H9 (cell line): ENCODE data around the gene RAP1GAP2. TPM values are rescaled to one million over a fixed set of nuclear protein-coding genes. Genes with fewer than 3 reads are reported as not detected.

ENCODE experiments used
- DNase-seq: peaks from one replicate; pipeline ENCODE4 v3.0.0-alpha.2; 2017
- H2AFZ ChIP-seq: one replicate; pipeline ENCODE4 v1.6.1; 2013; ENCODE audit warnings: mild to moderate bottlenecking, low read length, control low read depth, moderate library complexity
- H2AK5ac ChIP-seq: 2 replicates; pipeline ENCODE4 v1.6.1; 2013; ENCODE audit warnings: low read length, control low read depth, mixed read lengths; ENCODE audit not compliant: insufficient read length
- H2BK120ac ChIP-seq: one replicate; pipeline ENCODE4 v1.6.1; 2013; ENCODE audit warnings: low read depth, mild to moderate bottlenecking, low read length, control low read depth, inconsistent platforms; ENCODE audit not compliant: poor library complexity, severe bottlenecking
- H2BK12ac ChIP-seq: 2 replicates; pipeline ENCODE4 v1.6.1; 2013; ENCODE audit warnings: low read length, control low read depth, mixed read lengths, low read depth; ENCODE audit not compliant: insufficient read length
- H2BK15ac ChIP-seq: 2 replicates; pipeline ENCODE4 v1.6.1; 2013; ENCODE audit warnings: low read depth, low read length, control low read depth
- H2BK20ac ChIP-seq: one replicate; pipeline ENCODE4 v1.6.1; 2013; ENCODE audit warnings: low read depth, mild to moderate bottlenecking, low read length, control low read depth, inconsistent platforms; ENCODE audit not compliant: poor library complexity, severe bottlenecking
- H2BK5ac ChIP-seq: 2 replicates; pipeline ENCODE4 v1.6.1; 2013; ENCODE audit warnings: low read length, control low read depth, mixed read lengths; ENCODE audit not compliant: insufficient read length
- H3K14ac ChIP-seq: 2 replicates; pipeline ENCODE4 v1.6.1; 2013; ENCODE audit warnings: low read length, control low read depth; ENCODE audit not compliant: insufficient read depth
- H3K18ac ChIP-seq: 2 replicates; pipeline ENCODE4 v1.6.1; 2013; ENCODE audit warnings: low read depth, mild to moderate bottlenecking, mixed read lengths, low read length, control low read depth; ENCODE audit not compliant: insufficient read length
- H3K23ac ChIP-seq: 2 replicates; pipeline ENCODE4 v1.6.1; 2013; ENCODE audit warnings: low read length, control low read depth, mixed read lengths, low read depth; ENCODE audit not compliant: insufficient read length
- H3K23me2 ChIP-seq: 2 replicates; pipeline ENCODE4 v1.6.1; 2013; ENCODE audit warnings: low read depth, mild to moderate bottlenecking, mixed read lengths, low read length, control low read depth; ENCODE audit not compliant: insufficient read length, poor library complexity, severe bottlenecking
- H3K27ac ChIP-seq: 2 replicates; pipeline ENCODE4 v1.5.1; 2013; ENCODE audit warnings: low read length, control low read depth, mixed read lengths, low read depth; ENCODE audit not compliant: insufficient read length
- H3K27me3 ChIP-seq: 2 replicates; pipeline ENCODE4 v1.6.1; 2013; ENCODE audit warnings: low read length, control low read depth, inconsistent platforms; ENCODE audit not compliant: insufficient read depth
- H3K4ac ChIP-seq: 2 replicates; pipeline ENCODE4 v1.6.1; 2013; ENCODE audit warnings: low read depth, mild to moderate bottlenecking, control low read depth, inconsistent platforms, low read length, moderate library complexity
- H3K4me1 ChIP-seq: 2 replicates; pipeline ENCODE4 v1.6.1; 2013; ENCODE audit warnings: low read length, control low read depth, inconsistent platforms; ENCODE audit not compliant: insufficient read depth
- H3K4me2 ChIP-seq: 2 replicates; pipeline ENCODE4 v1.6.1; 2013; ENCODE audit warnings: low read length, control low read depth, mixed read lengths; ENCODE audit not compliant: insufficient read length, insufficient read depth
- H3K56ac ChIP-seq: 2 replicates; pipeline ENCODE4 v1.6.1; 2013; ENCODE audit warnings: low read depth, mild to moderate bottlenecking, mixed read lengths, low read length, control low read depth; ENCODE audit not compliant: insufficient read length
- H3K79me1 ChIP-seq: 2 replicates; pipeline ENCODE4 v1.6.1; 2013; ENCODE audit warnings: low read depth, mild to moderate bottlenecking, moderate library complexity, low read length, control low read depth, inconsistent platforms; ENCODE audit not compliant: insufficient read depth, poor library complexity, severe bottlenecking
- H3K79me2 ChIP-seq: 2 replicates; pipeline ENCODE4 v1.6.1; 2013; ENCODE audit warnings: low read length, control low read depth, inconsistent platforms; ENCODE audit not compliant: insufficient read depth
- H3K9ac ChIP-seq: 2 replicates; pipeline ENCODE4 v1.6.1; 2013; ENCODE audit warnings: low read length, control low read depth, mixed read lengths; ENCODE audit not compliant: insufficient read length; ENCODE audit errors: extremely low read depth
- H3K9me3 ChIP-seq: one replicate; pipeline ENCODE4 v1.6.1; 2013; ENCODE audit warnings: low read depth, low read length, inconsistent platforms; ENCODE audit not compliant: control insufficient read depth
- H3T11ph ChIP-seq: one replicate; pipeline ENCODE4 v1.6.1; 2013; ENCODE audit warnings: mild to moderate bottlenecking, low read length, control low read depth, inconsistent platforms
- H4K20me1 ChIP-seq: one replicate; pipeline ENCODE4 v1.6.1; 2013; ENCODE audit not compliant: control insufficient read depth, insufficient read length, insufficient read depth
- H4K5ac ChIP-seq: 2 replicates; pipeline ENCODE4 v1.6.1; 2013; ENCODE audit warnings: low read depth, mild to moderate bottlenecking, mixed read lengths, low read length, control low read depth; ENCODE audit not compliant: insufficient read length
- H4K8ac ChIP-seq: replicated peaks from 2 replicates; pipeline ENCODE4 v1.6.1; 2013; ENCODE audit warnings: low read length, control low read depth, mixed read lengths, low read depth; ENCODE audit not compliant: insufficient read length
- H4K91ac ChIP-seq: 2 replicates; pipeline ENCODE4 v1.6.1; 2013; ENCODE audit warnings: low read depth, mild to moderate bottlenecking, moderate library complexity, mixed read lengths, low read length, control low read depth; ENCODE audit not compliant: insufficient read length
- H3K27ac Mint-ChIP-seq, 3 experiments: 2 replicates in 2 of 3; 3 replicates in 1 of 3; pipeline ENCODE4 v1.8.0; 2020 to 2021; ENCODE audit warnings: mixed read lengths in 3 of 3, mild to moderate bottlenecking in 1 of 3, moderate library complexity in 1 of 3
- H3K27me3 Mint-ChIP-seq: 2 replicates; pipeline ENCODE4 v1.8.0; 2021; ENCODE audit warnings: low read depth, mild to moderate bottlenecking, moderate library complexity, mixed read lengths
- H3K36me3 Mint-ChIP-seq, 3 experiments: 2 replicates in 2 of 3; 3 replicates in 1 of 3; pipeline ENCODE4 v1.8.0; 2020 to 2021; ENCODE audit warnings: low read depth in 3 of 3, mixed read lengths in 3 of 3; ENCODE audit not compliant: insufficient read depth in 1 of 3
- H3K4me1 Mint-ChIP-seq, 2 experiments: 2 replicates each; pipeline ENCODE4 v1.8.0; 2020; ENCODE audit warnings: mixed read lengths in 2 of 2
- H3K4me3 Mint-ChIP-seq, 2 experiments: 2 replicates in 1 of 2; 3 replicates in 1 of 2; pipeline ENCODE4 v1.8.0; 2020 to 2021; ENCODE audit warnings: mild to moderate bottlenecking in 2 of 2, mixed read lengths in 2 of 2, moderate library complexity in 1 of 2
- H3K9me3 Mint-ChIP-seq, 2 experiments: 2 replicates in 1 of 2; 3 replicates in 1 of 2; pipeline ENCODE4 v1.8.0; 2020; ENCODE audit warnings: mild to moderate bottlenecking in 2 of 2, mixed read lengths in 2 of 2, moderate library complexity in 1 of 2
- WGBS: extraction: QIAGEN DNeasy Blood & Tissue Kit; methylation state at CpG from one replicate; pipeline ENCODE4 v1.1.7; 2013; ENCODE audit warnings: missing lambda C conversion rate, low lambda C conversion rate, mixed read lengths; ENCODE audit not compliant: insufficient read length; ENCODE audit errors: extremely low coverage; 5-methylcytosine and 5-hydroxymethylcytosine counted together
- total RNA-seq: library from RNA; stranded (reverse); gene quantifications from 2 replicates; pipeline ENCODE4 v1.2.1, GENCODE V29; 2021
- TF ChIP-seq, protein P1 (sequence below): fragments of 200-600 bp; sonication (generic); conservative IDR thresholded peaks from 3 replicates; pipeline ENCODE4 v1.8.0; 2021; ENCODE audit warnings: antibody characterized with exemption, mild to moderate bottlenecking

The RAP1GAP2 gene
- total RNA-seq, 1 experiment from 2014 or later: 33.8 TPM

- no peak for DNase-seq
- H3K27me3 Mint-ChIP-seq: no peaks in the 10 kb centered on the region; the same call in 1 of the 2 replicates
- Histone ChIP-seq H2BK5ac (no peak overlapping the region), H2AFZ (no peak overlapping the region), H3K79me2 (no peaks in the 10 kb centered on the region), H2BK20ac (no peak overlapping the region), H3K79me1 (no peaks in the 10 kb centered on the region), H4K5ac (no peak overlapping the region), H2BK15ac (no peak overlapping the region), H2BK120ac (no peak overlapping the region), H3K4ac (no peak overlapping the region), H4K20me1 (no peaks in the 10 kb centered on the region), H3K23ac (no peak overlapping the region), H2BK12ac (no peak overlapping the region), H3K4me2 (no peak overlapping the region), H3K27ac (no peak overlapping the region), H3K56ac (no peak overlapping the region), H3K4me1 (no peaks in the 10 kb centered on the region), H3K18ac (no peak overlapping the region), H4K91ac (no peak overlapping the region), H4K8ac (no peak overlapping the region), H3K27me3 (no peaks in the 10 kb centered on the region), H3K14ac (no peak overlapping the region), H3K23me2 (no peaks in the 10 kb centered on the region), H3T11ph (no peak overlapping the region), H3K9me3 (no peaks in the 10 kb centered on the region), H3K9ac (no peak overlapping the region), H2AK5ac (no peak overlapping the region)
- no peaks in the 10 kb centered on the region for H3K4me1 Mint-ChIP-seq
- WGBS: no CpG with 5 or more reads among the region's 3 CpGs
- H3K9me3 Mint-ChIP-seq: no peaks in the 10 kb centered on the region
- peaks cover 3 to 53% (median 28%) of the 10 kb centered on the region in 3 experiments; a peak in 5 of 7 replicates for H3K36me3 Mint-ChIP-seq
- no peak overlapping the region for H3K27ac Mint-ChIP-seq
- TF ChIP-seq, protein P1, sequence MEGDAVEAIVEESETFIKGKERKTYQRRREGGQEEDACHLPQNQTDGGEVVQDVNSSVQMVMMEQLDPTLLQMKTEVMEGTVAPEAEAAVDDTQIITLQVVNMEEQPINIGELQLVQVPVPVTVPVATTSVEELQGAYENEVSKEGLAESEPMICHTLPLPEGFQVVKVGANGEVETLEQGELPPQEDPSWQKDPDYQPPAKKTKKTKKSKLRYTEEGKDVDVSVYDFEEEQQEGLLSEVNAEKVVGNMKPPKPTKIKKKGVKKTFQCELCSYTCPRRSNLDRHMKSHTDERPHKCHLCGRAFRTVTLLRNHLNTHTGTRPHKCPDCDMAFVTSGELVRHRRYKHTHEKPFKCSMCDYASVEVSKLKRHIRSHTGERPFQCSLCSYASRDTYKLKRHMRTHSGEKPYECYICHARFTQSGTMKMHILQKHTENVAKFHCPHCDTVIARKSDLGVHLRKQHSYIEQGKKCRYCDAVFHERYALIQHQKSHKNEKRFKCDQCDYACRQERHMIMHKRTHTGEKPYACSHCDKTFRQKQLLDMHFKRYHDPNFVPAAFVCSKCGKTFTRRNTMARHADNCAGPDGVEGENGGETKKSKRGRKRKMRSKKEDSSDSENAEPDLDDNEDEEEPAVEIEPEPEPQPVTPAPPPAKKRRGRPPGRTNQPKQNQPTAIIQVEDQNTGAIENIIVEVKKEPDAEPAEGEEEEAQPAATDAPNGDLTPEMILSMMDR: no peak
- no peak overlapping the region for H3K4me3 Mint-ChIP-seq
Observed at GRCh38 chr17:2989855-2990254, 193.6 kb downstream of the RAP1GAP2 start.
